ENCODE measurements around the gene KMT2B. TPM values are rescaled to one million over a fixed set of nuclear protein-coding genes. Genes with fewer than 3 reads are reported as not detected.

KMT2B gene
- total and polyA plus RNA-seq, 2 donors from 2014 or later: 14.8 to 40.8 TPM

DNA sequence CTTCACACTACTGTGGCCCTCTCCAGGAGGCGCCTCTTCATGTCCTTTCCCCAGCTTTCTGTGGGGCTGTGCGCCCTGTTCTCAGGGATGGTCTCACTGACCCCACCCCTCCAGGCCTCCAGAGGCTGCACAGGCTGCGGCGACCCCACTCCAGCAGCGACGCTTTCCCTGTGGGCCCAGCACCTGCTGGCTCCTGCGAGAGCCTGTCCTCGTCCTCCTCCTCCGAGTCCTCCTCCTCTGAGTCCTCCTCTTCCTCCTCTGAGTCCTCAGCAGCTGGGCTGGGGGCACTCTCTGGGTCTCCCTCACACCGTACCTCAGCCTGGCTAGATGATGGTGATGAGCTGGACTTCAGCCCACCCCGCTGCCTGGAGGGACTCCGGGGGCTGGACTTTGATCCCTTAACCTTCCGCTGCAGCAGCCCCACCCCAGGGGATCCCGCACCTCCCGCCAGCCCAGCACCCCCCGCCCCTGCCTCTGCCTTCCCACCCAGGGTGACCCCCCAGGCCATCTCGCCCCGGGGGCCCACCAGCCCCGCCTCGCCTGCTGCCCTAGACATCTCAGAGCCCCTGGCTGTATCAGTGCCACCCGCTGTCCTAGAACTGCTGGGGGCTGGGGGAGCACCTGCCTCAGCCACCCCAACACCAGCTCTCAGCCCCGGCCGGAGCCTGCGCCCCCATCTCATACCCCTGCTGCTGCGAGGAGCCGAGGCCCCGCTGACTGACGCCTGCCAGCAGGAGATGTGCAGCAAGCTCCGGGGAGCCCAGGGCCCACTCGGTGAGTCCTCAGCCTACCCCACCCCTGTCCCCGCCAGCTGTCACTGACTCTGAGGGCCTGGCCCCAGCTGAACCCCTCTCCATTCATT is 68.7 kb downstream of the KMT2B start:
- DNase-seq: peak in 2 of 5 donors; percentile 21 to 51
- Histone ChIP-seq H3K27me3 (ENCODE audit: control insufficient read depth, insufficient read depth, low read length) (no peaks in the 10 kb centered on the region), H3K36me3 (ENCODE audit: control insufficient read depth in 2 of 3, insufficient read depth in 3 of 3, low read length in 3 of 3) (no peaks in the 10 kb centered on the region), H3K4me3 (ENCODE audit: low read length in 3 of 3) (no peak overlapping the region), H3K27ac (ENCODE audit: low read depth in 2 of 2, low read length in 2 of 2) (no peak overlapping the region), H3K9me3 (ENCODE audit: control insufficient read depth in 2 of 3, insufficient read depth in 1 of 3, low read length in 3 of 3) (no peaks in the 10 kb centered on the region), H3K4me1 (ENCODE audit: control insufficient read depth in 2 of 3, insufficient read depth in 2 of 3, low read depth in 1 of 3, low read length in 3 of 3) (no peaks in the 10 kb centered on the region), H3K9ac (ENCODE audit: low read length in 3 of 3) (no peak overlapping the region)
- TF ChIP-seq, protein P1, sequence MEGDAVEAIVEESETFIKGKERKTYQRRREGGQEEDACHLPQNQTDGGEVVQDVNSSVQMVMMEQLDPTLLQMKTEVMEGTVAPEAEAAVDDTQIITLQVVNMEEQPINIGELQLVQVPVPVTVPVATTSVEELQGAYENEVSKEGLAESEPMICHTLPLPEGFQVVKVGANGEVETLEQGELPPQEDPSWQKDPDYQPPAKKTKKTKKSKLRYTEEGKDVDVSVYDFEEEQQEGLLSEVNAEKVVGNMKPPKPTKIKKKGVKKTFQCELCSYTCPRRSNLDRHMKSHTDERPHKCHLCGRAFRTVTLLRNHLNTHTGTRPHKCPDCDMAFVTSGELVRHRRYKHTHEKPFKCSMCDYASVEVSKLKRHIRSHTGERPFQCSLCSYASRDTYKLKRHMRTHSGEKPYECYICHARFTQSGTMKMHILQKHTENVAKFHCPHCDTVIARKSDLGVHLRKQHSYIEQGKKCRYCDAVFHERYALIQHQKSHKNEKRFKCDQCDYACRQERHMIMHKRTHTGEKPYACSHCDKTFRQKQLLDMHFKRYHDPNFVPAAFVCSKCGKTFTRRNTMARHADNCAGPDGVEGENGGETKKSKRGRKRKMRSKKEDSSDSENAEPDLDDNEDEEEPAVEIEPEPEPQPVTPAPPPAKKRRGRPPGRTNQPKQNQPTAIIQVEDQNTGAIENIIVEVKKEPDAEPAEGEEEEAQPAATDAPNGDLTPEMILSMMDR (IDR thresholded peaks at IDR 0.05; ENCODE audit: borderline replicate concordance, extremely low read depth, insufficient read depth): no peak
- intact Hi-C loops (cut with DNase I): no loop called here
- no peak for FAIRE-seq

DNA sequence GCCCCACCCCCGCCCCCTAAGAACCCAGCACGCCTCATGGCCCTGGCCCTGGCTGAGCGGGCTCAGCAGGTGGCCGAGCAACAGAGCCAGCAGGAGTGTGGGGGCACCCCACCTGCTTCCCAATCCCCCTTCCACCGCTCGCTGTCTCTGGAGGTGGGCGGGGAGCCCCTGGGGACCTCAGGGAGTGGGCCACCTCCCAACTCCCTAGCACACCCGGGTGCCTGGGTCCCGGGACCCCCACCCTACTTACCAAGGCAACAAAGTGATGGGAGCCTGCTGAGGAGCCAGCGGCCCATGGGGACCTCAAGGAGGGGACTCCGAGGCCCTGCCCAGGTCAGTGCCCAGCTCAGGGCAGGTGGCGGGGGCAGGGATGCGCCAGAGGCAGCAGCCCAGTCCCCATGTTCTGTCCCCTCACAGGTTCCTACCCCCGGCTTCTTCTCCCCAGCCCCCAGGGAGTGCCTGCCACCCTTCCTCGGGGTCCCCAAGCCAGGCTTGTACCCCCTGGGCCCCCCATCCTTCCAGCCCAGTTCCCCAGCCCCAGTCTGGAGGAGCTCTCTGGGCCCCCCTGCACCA is 69.5 kb downstream of the KMT2B start:
- H3K9ac ChIP-seq (ENCODE audit: low read length in 3 of 3): no peak overlapping the region
- intact Hi-C loops (cut with DNase I): no loop called here
- no peak overlapping the region for H3K4me3 ChIP-seq (ENCODE audit: low read length in 3 of 3)
- H3K4me1 ChIP-seq (ENCODE audit: control insufficient read depth in 2 of 3, insufficient read depth in 2 of 3, low read depth in 1 of 3, low read length in 3 of 3): no peaks in the 10 kb centered on the region
- H3K9me3 ChIP-seq (ENCODE audit: control insufficient read depth in 2 of 3, insufficient read depth in 1 of 3, low read length in 3 of 3): no peaks in the 10 kb centered on the region
- TF ChIP-seq, protein P1 (IDR thresholded peaks at IDR 0.05; ENCODE audit: borderline replicate concordance, extremely low read depth, insufficient read depth): no peak
- no peak overlapping the region for H3K27ac ChIP-seq (ENCODE audit: low read depth in 2 of 2, low read length in 2 of 2)
- FAIRE-seq (no peak), DNase-seq (no peak)
- H3K36me3 ChIP-seq (ENCODE audit: control insufficient read depth in 2 of 3, insufficient read depth in 3 of 3, low read length in 3 of 3): no peaks in the 10 kb centered on the region
- H3K27me3 ChIP-seq (ENCODE audit: control insufficient read depth, insufficient read depth, low read length): no peaks in the 10 kb centered on the region

Other genes starting within 250 kb of the KMT2B start
- gene KRTDAP, start 227.5 kb upstream of the KMT2B start, total RNA-seq: not detected
- gene KRTDAP, start 227.5 kb upstream of the KMT2B start, polyA plus RNA-seq (ENCODE audit: insufficient read depth, low read depth, low replicate concordance): not detected
- gene DMKN, start 204.4 kb upstream of the KMT2B start, total RNA-seq: 150 TPM
- gene DMKN, start 204.4 kb upstream of the KMT2B start, polyA plus RNA-seq (ENCODE audit: insufficient read depth, low read depth, low replicate concordance): 137 TPM
- not detected for gene SBSN, start 189.7 kb upstream of the KMT2B start, total RNA-seq
- gene SBSN, start 189.7 kb upstream of the KMT2B start, polyA plus RNA-seq (ENCODE audit: insufficient read depth, low read depth, low replicate concordance): not detected
- gene GAPDHS, start 184.5 kb upstream of the KMT2B start, total RNA-seq: not detected
- gene GAPDHS, start 184.5 kb upstream of the KMT2B start, polyA plus RNA-seq (ENCODE audit: insufficient read depth, low read depth, low replicate concordance): not detected
- 76.9 TPM for gene TMEM147, start 172.4 kb upstream of the KMT2B start, total RNA-seq
- 233 TPM for gene TMEM147, start 172.4 kb upstream of the KMT2B start, polyA plus RNA-seq (ENCODE audit: insufficient read depth, low read depth, low replicate concordance)
- gene ATP4A, start 154.3 kb upstream of the KMT2B start, total RNA-seq: not detected
- gene ATP4A, start 154.3 kb upstream of the KMT2B start, polyA plus RNA-seq (ENCODE audit: insufficient read depth, low read depth, low replicate concordance): not detected
- not detected for gene PMIS2, start 131.8 kb upstream of the KMT2B start, total RNA-seq
- not detected for gene PMIS2, start 131.8 kb upstream of the KMT2B start, polyA plus RNA-seq (ENCODE audit: insufficient read depth, low read depth, low replicate concordance)
- 15.9 TPM for gene HAUS5, start 105.3 kb upstream of the KMT2B start, total RNA-seq
- gene HAUS5, start 105.3 kb upstream of the KMT2B start, polyA plus RNA-seq (ENCODE audit: insufficient read depth, low read depth, low replicate concordance): 6.8 TPM
- gene RBM42, start 89.0 kb upstream of the KMT2B start, total RNA-seq: 77.6 TPM
- 78.1 TPM for gene RBM42, start 89.0 kb upstream of the KMT2B start, polyA plus RNA-seq (ENCODE audit: insufficient read depth, low read depth, low replicate concordance)
- 0.38 TPM for gene ETV2, start 76.3 kb upstream of the KMT2B start, total RNA-seq
- 3.3 TPM for gene ETV2, start 76.3 kb upstream of the KMT2B start, polyA plus RNA-seq (ENCODE audit: insufficient read depth, low read depth, low replicate concordance)
- 323 TPM for gene COX6B1, start 69.7 kb upstream of the KMT2B start, total RNA-seq
- 1,951 TPM for gene COX6B1, start 69.7 kb upstream of the KMT2B start, polyA plus RNA-seq (ENCODE audit: insufficient read depth, low read depth, low replicate concordance)
- gene UPK1A, start 51.5 kb upstream of the KMT2B start, total RNA-seq: not detected
- gene UPK1A, start 51.5 kb upstream of the KMT2B start, polyA plus RNA-seq (ENCODE audit: insufficient read depth, low read depth, low replicate concordance): 0.32 TPM
- gene ZBTB32, start 13.4 kb upstream of the KMT2B start, total RNA-seq: 1.8 TPM
- not detected for gene ZBTB32, start 13.4 kb upstream of the KMT2B start, polyA plus RNA-seq (ENCODE audit: insufficient read depth, low read depth, low replicate concordance)
- gene IGFLR1, start 24.4 kb downstream of the KMT2B start, total RNA-seq: 22.3 TPM
- 26.0 TPM for gene IGFLR1, start 24.4 kb downstream of the KMT2B start, polyA plus RNA-seq (ENCODE audit: insufficient read depth, low read depth, low replicate concordance)
- gene U2AF1L4, start 27.4 kb downstream of the KMT2B start, total RNA-seq: 27.4 TPM
- gene U2AF1L4, start 27.4 kb downstream of the KMT2B start, polyA plus RNA-seq (ENCODE audit: insufficient read depth, low read depth, low replicate concordance): 47.7 TPM
- 84.0 TPM for gene PSENEN, start 27.6 kb downstream of the KMT2B start, total RNA-seq
- gene PSENEN, start 27.6 kb downstream of the KMT2B start, polyA plus RNA-seq (ENCODE audit: insufficient read depth, low read depth, low replicate concordance): 185 TPM
- 11.2 TPM for gene LIN37, start 30.6 kb downstream of the KMT2B start, total RNA-seq
- gene LIN37, start 30.6 kb downstream of the KMT2B start, polyA plus RNA-seq (ENCODE audit: insufficient read depth, low read depth, low replicate concordance): 11.4 TPM
- 64.3 TPM for gene HSPB6, start 39.0 kb downstream of the KMT2B start, total RNA-seq
- gene HSPB6, start 39.0 kb downstream of the KMT2B start, polyA plus RNA-seq (ENCODE audit: insufficient read depth, low read depth, low replicate concordance): 53.1 TPM
- gene PROSER3, start 40.2 kb downstream of the KMT2B start, total RNA-seq: 34.9 TPM
- gene PROSER3, start 40.2 kb downstream of the KMT2B start, polyA plus RNA-seq (ENCODE audit: insufficient read depth, low read depth, low replicate concordance): 2.8 TPM
- 18.5 TPM for gene ARHGAP33, start 57.6 kb downstream of the KMT2B start, total RNA-seq
- 5.6 TPM for gene ARHGAP33, start 57.6 kb downstream of the KMT2B start, polyA plus RNA-seq (ENCODE audit: insufficient read depth, low read depth, low replicate concordance)
- gene PRODH2, start 94.8 kb downstream of the KMT2B start, total RNA-seq: 9.0 TPM
- gene PRODH2, start 94.8 kb downstream of the KMT2B start, polyA plus RNA-seq (ENCODE audit: insufficient read depth, low read depth, low replicate concordance): 409 TPM
- 0.25 TPM for gene NPHS1, start 134.5 kb downstream of the KMT2B start, total RNA-seq
- gene NPHS1, start 134.5 kb downstream of the KMT2B start, polyA plus RNA-seq (ENCODE audit: insufficient read depth, low read depth, low replicate concordance): 39.7 TPM
- gene KIRREL2, start 138.9 kb downstream of the KMT2B start, total RNA-seq: not detected
- 0.82 TPM for gene KIRREL2, start 138.9 kb downstream of the KMT2B start, polyA plus RNA-seq (ENCODE audit: insufficient read depth, low read depth, low replicate concordance)
- gene APLP1, start 150.6 kb downstream of the KMT2B start, total RNA-seq: 3.8 TPM
- gene APLP1, start 150.6 kb downstream of the KMT2B start, polyA plus RNA-seq (ENCODE audit: insufficient read depth, low read depth, low replicate concordance): 13.6 TPM
- 23.9 TPM for gene NFKBID, start 182.5 kb downstream of the KMT2B start, total RNA-seq
- 1.9 TPM for gene NFKBID, start 182.5 kb downstream of the KMT2B start, polyA plus RNA-seq (ENCODE audit: insufficient read depth, low read depth, low replicate concordance)
- gene HCST, start 184.5 kb downstream of the KMT2B start, total RNA-seq: 16.7 TPM
- gene HCST, start 184.5 kb downstream of the KMT2B start, polyA plus RNA-seq (ENCODE audit: insufficient read depth, low read depth, low replicate concordance): 10.6 TPM
- 77.6 TPM for gene TYROBP, start 190.3 kb downstream of the KMT2B start, total RNA-seq
- 64.2 TPM for gene TYROBP, start 190.3 kb downstream of the KMT2B start, polyA plus RNA-seq (ENCODE audit: insufficient read depth, low read depth, low replicate concordance)
- gene LRFN3, start 218.4 kb downstream of the KMT2B start, total RNA-seq: 9.4 TPM
- 8.2 TPM for gene LRFN3, start 218.4 kb downstream of the KMT2B start, polyA plus RNA-seq (ENCODE audit: insufficient read depth, low read depth, low replicate concordance)